H9 (cell line): Measurements from ENCODE around the gene DLG5. TPM values are rescaled to one million over a fixed set of nuclear protein-coding genes. Genes with fewer than 3 reads are reported as not detected.

Experiments
- DNase-seq: peaks from one replicate; pipeline ENCODE4 v3.0.0-alpha.2; 2017
- H2AFZ ChIP-seq: one replicate; pipeline ENCODE4 v1.6.1; 2013; ENCODE audit warnings: mild to moderate bottlenecking, low read length, control low read depth, moderate library complexity
- H2AK5ac ChIP-seq: 2 replicates; pipeline ENCODE4 v1.6.1; 2013; ENCODE audit warnings: low read length, control low read depth, mixed read lengths; ENCODE audit not compliant: insufficient read length
- H2BK120ac ChIP-seq: one replicate; pipeline ENCODE4 v1.6.1; 2013; ENCODE audit warnings: low read depth, mild to moderate bottlenecking, low read length, control low read depth, inconsistent platforms; ENCODE audit not compliant: poor library complexity, severe bottlenecking
- H2BK12ac ChIP-seq: 2 replicates; pipeline ENCODE4 v1.6.1; 2013; ENCODE audit warnings: low read length, control low read depth, mixed read lengths, low read depth; ENCODE audit not compliant: insufficient read length
- H2BK15ac ChIP-seq: 2 replicates; pipeline ENCODE4 v1.6.1; 2013; ENCODE audit warnings: low read depth, low read length, control low read depth
- H2BK20ac ChIP-seq: one replicate; pipeline ENCODE4 v1.6.1; 2013; ENCODE audit warnings: low read depth, mild to moderate bottlenecking, low read length, control low read depth, inconsistent platforms; ENCODE audit not compliant: poor library complexity, severe bottlenecking
- H2BK5ac ChIP-seq: 2 replicates; pipeline ENCODE4 v1.6.1; 2013; ENCODE audit warnings: low read length, control low read depth, mixed read lengths; ENCODE audit not compliant: insufficient read length
- H3K14ac ChIP-seq: 2 replicates; pipeline ENCODE4 v1.6.1; 2013; ENCODE audit warnings: low read length, control low read depth; ENCODE audit not compliant: insufficient read depth
- H3K18ac ChIP-seq: 2 replicates; pipeline ENCODE4 v1.6.1; 2013; ENCODE audit warnings: low read depth, mild to moderate bottlenecking, mixed read lengths, low read length, control low read depth; ENCODE audit not compliant: insufficient read length
- H3K23ac ChIP-seq: 2 replicates; pipeline ENCODE4 v1.6.1; 2013; ENCODE audit warnings: low read length, control low read depth, mixed read lengths, low read depth; ENCODE audit not compliant: insufficient read length
- H3K23me2 ChIP-seq: 2 replicates; pipeline ENCODE4 v1.6.1; 2013; ENCODE audit warnings: low read depth, mild to moderate bottlenecking, mixed read lengths, low read length, control low read depth; ENCODE audit not compliant: insufficient read length, poor library complexity, severe bottlenecking
- H3K27ac ChIP-seq: 2 replicates; pipeline ENCODE4 v1.5.1; 2013; ENCODE audit warnings: low read length, control low read depth, mixed read lengths, low read depth; ENCODE audit not compliant: insufficient read length
- H3K27me3 ChIP-seq: 2 replicates; pipeline ENCODE4 v1.6.1; 2013; ENCODE audit warnings: low read length, control low read depth, inconsistent platforms; ENCODE audit not compliant: insufficient read depth
- H3K4ac ChIP-seq: 2 replicates; pipeline ENCODE4 v1.6.1; 2013; ENCODE audit warnings: low read depth, mild to moderate bottlenecking, control low read depth, inconsistent platforms, low read length, moderate library complexity
- H3K4me1 ChIP-seq: 2 replicates; pipeline ENCODE4 v1.6.1; 2013; ENCODE audit warnings: low read length, control low read depth, inconsistent platforms; ENCODE audit not compliant: insufficient read depth
- H3K4me2 ChIP-seq: 2 replicates; pipeline ENCODE4 v1.6.1; 2013; ENCODE audit warnings: low read length, control low read depth, mixed read lengths; ENCODE audit not compliant: insufficient read length, insufficient read depth
- H3K56ac ChIP-seq: 2 replicates; pipeline ENCODE4 v1.6.1; 2013; ENCODE audit warnings: low read depth, mild to moderate bottlenecking, mixed read lengths, low read length, control low read depth; ENCODE audit not compliant: insufficient read length
- H3K79me1 ChIP-seq: 2 replicates; pipeline ENCODE4 v1.6.1; 2013; ENCODE audit warnings: low read depth, mild to moderate bottlenecking, moderate library complexity, low read length, control low read depth, inconsistent platforms; ENCODE audit not compliant: insufficient read depth, poor library complexity, severe bottlenecking
- H3K79me2 ChIP-seq: 2 replicates; pipeline ENCODE4 v1.6.1; 2013; ENCODE audit warnings: low read length, control low read depth, inconsistent platforms; ENCODE audit not compliant: insufficient read depth
- H3K9ac ChIP-seq: 2 replicates; pipeline ENCODE4 v1.6.1; 2013; ENCODE audit warnings: low read length, control low read depth, mixed read lengths; ENCODE audit not compliant: insufficient read length; ENCODE audit errors: extremely low read depth
- H3K9me3 ChIP-seq: one replicate; pipeline ENCODE4 v1.6.1; 2013; ENCODE audit warnings: low read depth, low read length, inconsistent platforms; ENCODE audit not compliant: control insufficient read depth
- H3T11ph ChIP-seq: one replicate; pipeline ENCODE4 v1.6.1; 2013; ENCODE audit warnings: mild to moderate bottlenecking, low read length, control low read depth, inconsistent platforms
- H4K20me1 ChIP-seq: one replicate; pipeline ENCODE4 v1.6.1; 2013; ENCODE audit not compliant: control insufficient read depth, insufficient read length, insufficient read depth
- H4K5ac ChIP-seq: 2 replicates; pipeline ENCODE4 v1.6.1; 2013; ENCODE audit warnings: low read depth, mild to moderate bottlenecking, mixed read lengths, low read length, control low read depth; ENCODE audit not compliant: insufficient read length
- H4K8ac ChIP-seq: replicated peaks from 2 replicates; pipeline ENCODE4 v1.6.1; 2013; ENCODE audit warnings: low read length, control low read depth, mixed read lengths, low read depth; ENCODE audit not compliant: insufficient read length
- H4K91ac ChIP-seq: 2 replicates; pipeline ENCODE4 v1.6.1; 2013; ENCODE audit warnings: low read depth, mild to moderate bottlenecking, moderate library complexity, mixed read lengths, low read length, control low read depth; ENCODE audit not compliant: insufficient read length
- H3K27ac Mint-ChIP-seq, 3 experiments: 2 replicates in 2 of 3; 3 replicates in 1 of 3; pipeline ENCODE4 v1.8.0; 2020 to 2021; ENCODE audit warnings: mixed read lengths in 3 of 3, mild to moderate bottlenecking in 1 of 3, moderate library complexity in 1 of 3
- H3K27me3 Mint-ChIP-seq: 2 replicates; pipeline ENCODE4 v1.8.0; 2021; ENCODE audit warnings: low read depth, mild to moderate bottlenecking, moderate library complexity, mixed read lengths
- H3K36me3 Mint-ChIP-seq, 3 experiments: 2 replicates in 2 of 3; 3 replicates in 1 of 3; pipeline ENCODE4 v1.8.0; 2020 to 2021; ENCODE audit warnings: low read depth in 3 of 3, mixed read lengths in 3 of 3; ENCODE audit not compliant: insufficient read depth in 1 of 3
- H3K4me1 Mint-ChIP-seq, 2 experiments: 2 replicates each; pipeline ENCODE4 v1.8.0; 2020; ENCODE audit warnings: mixed read lengths in 2 of 2
- H3K4me3 Mint-ChIP-seq, 2 experiments: 2 replicates in 1 of 2; 3 replicates in 1 of 2; pipeline ENCODE4 v1.8.0; 2020 to 2021; ENCODE audit warnings: mild to moderate bottlenecking in 2 of 2, mixed read lengths in 2 of 2, moderate library complexity in 1 of 2
- H3K9me3 Mint-ChIP-seq, 2 experiments: 2 replicates in 1 of 2; 3 replicates in 1 of 2; pipeline ENCODE4 v1.8.0; 2020; ENCODE audit warnings: mild to moderate bottlenecking in 2 of 2, mixed read lengths in 2 of 2, moderate library complexity in 1 of 2
- CTCF ChIP-seq: fragments of 200-600 bp; sonication (generic); conservative IDR thresholded peaks from 3 replicates; pipeline ENCODE4 v1.8.0; 2021; ENCODE audit warnings: antibody characterized with exemption, mild to moderate bottlenecking
- WGBS: extraction: QIAGEN DNeasy Blood & Tissue Kit; methylation state at CpG from one replicate; pipeline ENCODE4 v1.1.7; 2013; ENCODE audit warnings: missing lambda C conversion rate, low lambda C conversion rate, mixed read lengths; ENCODE audit not compliant: insufficient read length; ENCODE audit errors: extremely low coverage; 5-methylcytosine and 5-hydroxymethylcytosine counted together
- total RNA-seq: library from RNA; stranded (reverse); gene quantifications from 2 replicates; pipeline ENCODE4 v1.2.1, GENCODE V29; 2021

Gene DLG5
- total RNA-seq, 1 experiment from 2014 or later = 67.4 TPM

DNA sequence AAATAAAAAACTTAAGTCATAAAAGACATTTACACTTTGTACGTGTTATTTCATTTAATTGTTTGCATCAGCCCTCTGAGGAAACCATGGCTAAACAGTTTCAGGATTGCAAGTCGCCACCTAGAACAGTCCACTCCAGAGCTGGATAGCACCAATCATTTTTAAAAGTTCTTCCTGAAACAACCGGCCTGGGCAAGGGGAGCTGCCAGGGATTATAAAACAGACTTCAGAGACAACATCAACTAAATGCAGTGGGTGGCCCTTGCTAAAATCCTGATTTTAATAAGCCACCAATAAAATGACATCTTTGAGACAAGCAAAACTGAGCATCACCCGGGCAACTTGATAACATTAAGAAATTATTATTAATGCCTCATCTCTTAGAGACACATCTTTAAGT, 13.5 kb downstream of the DLG5 start:
- Mint-ChIP-seq H3K27me3 (no peaks in the 10 kb centered on the region), H3K9me3 (no peaks in the 10 kb centered on the region), H3K27ac (peak overlapping the region in 1 of 3 experiments; percentile 57; a peak in 1 of 7 replicates), H3K4me1 (peaks cover 29 to 35% of the 10 kb centered on the region in 2 experiments), H3K4me3 (no peak overlapping the region), H3K36me3 (peaks cover 0 to 10% (median 6%) of the 10 kb centered on the region in 3 experiments; a peak in 4 of 7 replicates)
- H3K79me1 ChIP-seq = peaks cover 3% of the 10 kb centered on the region
- peaks cover 9% of the 10 kb centered on the region; the same call in 1 of the 2 replicates for H3K79me2 ChIP-seq
- H3K18ac ChIP-seq = no peak overlapping the region
- no peak overlapping the region for H3K4ac ChIP-seq
- H3K23ac ChIP-seq = no peak overlapping the region
- H3K56ac ChIP-seq = no peak overlapping the region
- no peak for DNase-seq
- H2BK120ac ChIP-seq = no peak overlapping the region
- no peak overlapping the region for H2BK20ac ChIP-seq
- no peak overlapping the region for H3K4me2 ChIP-seq
- no peak overlapping the region for H2BK5ac ChIP-seq
- no peaks in the 10 kb centered on the region for H4K20me1 ChIP-seq
- H3K14ac ChIP-seq = no peak overlapping the region
- H3T11ph ChIP-seq = no peak overlapping the region
- H3K23me2 ChIP-seq = no peaks in the 10 kb centered on the region
- H4K8ac ChIP-seq = no peak overlapping the region
- H3K9me3 ChIP-seq = no peaks in the 10 kb centered on the region
- H3K27me3 ChIP-seq = no peaks in the 10 kb centered on the region
- H2AFZ ChIP-seq = no peak overlapping the region
- WGBS = no CpG with 5 or more reads among the region's 4 CpGs
- no peak overlapping the region for H2AK5ac ChIP-seq
- H3K27ac ChIP-seq = no peak overlapping the region
- no peak overlapping the region for H4K91ac ChIP-seq
- no peaks in the 10 kb centered on the region; the same call in 1 of the 2 replicates for H3K4me1 ChIP-seq
- no peak overlapping the region for H2BK15ac ChIP-seq
- H3K9ac ChIP-seq = no peak overlapping the region
- TF ChIP-seq CTCF = no peak
- no peak overlapping the region for H2BK12ac ChIP-seq
- no peak overlapping the region for H4K5ac ChIP-seq
